ENCODE data around the gene BARX2.
"Not testable (repeated sequence)": the region's sequence is repeated elsewhere in the genome, so short reads cannot be mapped to it uniquely, and the experiment has no call there.

BARX2 gene, protein sequence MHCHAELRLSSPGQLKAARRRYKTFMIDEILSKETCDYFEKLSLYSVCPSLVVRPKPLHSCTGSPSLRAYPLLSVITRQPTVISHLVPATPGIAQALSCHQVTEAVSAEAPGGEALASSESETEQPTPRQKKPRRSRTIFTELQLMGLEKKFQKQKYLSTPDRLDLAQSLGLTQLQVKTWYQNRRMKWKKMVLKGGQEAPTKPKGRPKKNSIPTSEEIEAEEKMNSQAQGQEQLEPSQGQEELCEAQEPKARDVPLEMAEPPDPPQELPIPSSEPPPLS

DNA sequence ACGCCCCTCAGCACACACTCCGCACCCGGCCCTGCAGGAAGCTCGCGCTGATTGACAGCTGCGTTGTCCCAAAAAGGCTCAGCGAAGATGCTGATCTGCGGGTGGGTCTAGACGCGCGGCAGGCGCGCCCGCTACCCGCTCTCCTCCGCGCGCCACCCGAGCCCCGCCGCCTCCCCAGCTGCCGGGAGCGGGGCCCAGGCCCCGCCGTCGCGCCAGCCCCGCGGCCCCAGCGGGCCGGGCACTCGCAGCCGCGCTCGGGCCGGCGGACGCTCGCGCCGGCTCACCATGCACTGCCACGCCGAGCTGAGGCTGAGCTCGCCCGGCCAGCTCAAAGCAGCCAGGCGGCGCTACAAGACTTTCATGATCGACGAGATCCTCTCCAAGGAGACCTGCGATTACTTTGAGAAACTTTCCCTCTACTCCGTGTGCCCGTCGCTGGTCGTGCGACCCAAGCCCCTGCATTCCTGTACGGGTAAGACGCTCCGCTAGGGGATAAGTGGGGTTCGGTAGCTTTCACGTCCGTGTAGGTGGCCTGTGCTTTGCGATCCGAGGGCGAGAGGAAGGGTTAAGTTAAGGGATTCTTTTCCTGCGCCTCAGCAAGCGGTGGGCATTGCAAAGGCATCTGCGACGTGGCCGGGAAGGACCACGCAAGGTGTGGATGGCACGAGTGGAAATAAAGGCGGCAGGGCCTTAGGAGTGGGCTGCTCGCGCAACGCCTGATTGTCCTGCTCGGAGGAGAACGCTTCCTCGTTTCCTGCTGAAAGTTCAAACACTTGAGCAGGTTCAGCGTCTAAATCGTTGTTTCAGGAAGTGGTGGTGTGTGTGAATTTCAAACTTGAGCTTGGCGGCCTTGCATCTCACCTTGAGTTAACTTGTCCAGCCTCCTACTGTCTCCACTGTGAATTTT, at the start of gene BARX2:
Gene BARX2 (plus strand): TSS at position 98 of the 907 bp plus-strand sequence. CDS start 188 bp downstream, at position 286.
- no peak within 1 kb of the TSS for H3K4me3 ChIP-seq (ENCODE audit: control insufficient read depth, low read depth, low read length)
- TF ChIP-seq CTCF (conservative IDR thresholded peaks at IDR 0.05; ENCODE audit: control insufficient read depth, insufficient read depth, low read depth, low read length), result peak; percentile 48
- peak; percentile 64 for DNase-seq (ENCODE audit: low read depth)

GRCh38 chr11:129326921-129327320, 48.7 kb upstream of the BARX2 start:
- no peak for TF ChIP-seq CTCF (conservative IDR thresholded peaks at IDR 0.05; ENCODE audit: control insufficient read depth, insufficient read depth, low read depth, low read length)
- no peak overlapping the region for H3K4me3 ChIP-seq (ENCODE audit: control insufficient read depth, low read depth, low read length)
- DNase-seq (ENCODE audit: low read depth), result no peak

DNA sequence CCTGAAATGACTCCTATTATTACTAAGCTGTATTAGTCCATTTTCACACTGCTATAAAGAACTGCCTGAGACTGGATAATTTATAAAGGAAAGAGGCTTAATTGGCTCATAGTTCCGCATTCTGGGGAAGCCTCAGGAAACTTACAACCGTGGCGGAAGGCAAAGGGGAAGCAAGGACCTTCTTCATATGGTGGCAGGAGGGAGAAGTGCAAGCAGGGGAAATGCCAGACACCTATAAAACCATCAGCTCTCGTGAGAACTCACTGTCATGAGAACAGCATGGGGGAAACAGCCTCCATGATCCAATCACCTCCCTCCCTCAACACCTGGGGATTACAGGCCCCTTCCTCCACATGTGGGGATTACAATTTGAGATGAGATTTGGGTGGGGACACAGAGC, 47.9 kb upstream of the BARX2 start:
- not testable (repeated sequence) for H3K4me3 ChIP-seq (ENCODE audit: control insufficient read depth, low read depth, low read length); DNase-seq (ENCODE audit: low read depth)

GRCh38 chr11:129328756-129329155, 46.9 kb upstream of the BARX2 start:
- no peak overlapping the region for H3K4me3 ChIP-seq (ENCODE audit: control insufficient read depth, low read depth, low read length)
- DNase-seq (ENCODE audit: low read depth), result no peak
- no peak for TF ChIP-seq CTCF (conservative IDR thresholded peaks at IDR 0.05; ENCODE audit: control insufficient read depth, insufficient read depth, low read depth, low read length)

DNA sequence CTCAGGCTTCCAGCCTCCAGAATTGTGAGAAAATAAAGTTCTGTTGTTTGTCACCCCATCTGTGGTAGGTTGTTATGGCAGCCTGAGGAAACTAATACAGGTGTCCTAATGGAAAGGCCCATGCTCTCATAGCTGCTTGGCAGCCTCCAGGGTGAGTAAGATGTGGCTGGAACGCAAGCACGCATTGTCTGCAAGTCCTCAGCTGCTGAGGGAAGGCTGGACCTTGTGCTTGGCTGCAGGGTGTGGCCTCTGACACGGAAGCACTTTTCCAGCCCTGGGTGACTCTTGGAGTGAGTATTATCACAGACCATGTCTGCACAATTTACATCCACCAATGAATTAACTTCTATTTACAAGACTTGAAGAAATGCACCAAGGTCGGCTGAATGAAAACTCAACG, 44.4 kb upstream of the BARX2 start:
- no peak overlapping the region for H3K4me3 ChIP-seq (ENCODE audit: control insufficient read depth, low read depth, low read length)
- DNase-seq (ENCODE audit: low read depth), result peak; percentile 56
- TF ChIP-seq CTCF (conservative IDR thresholded peaks at IDR 0.05; ENCODE audit: control insufficient read depth, insufficient read depth, low read depth, low read length), result no peak

DNA sequence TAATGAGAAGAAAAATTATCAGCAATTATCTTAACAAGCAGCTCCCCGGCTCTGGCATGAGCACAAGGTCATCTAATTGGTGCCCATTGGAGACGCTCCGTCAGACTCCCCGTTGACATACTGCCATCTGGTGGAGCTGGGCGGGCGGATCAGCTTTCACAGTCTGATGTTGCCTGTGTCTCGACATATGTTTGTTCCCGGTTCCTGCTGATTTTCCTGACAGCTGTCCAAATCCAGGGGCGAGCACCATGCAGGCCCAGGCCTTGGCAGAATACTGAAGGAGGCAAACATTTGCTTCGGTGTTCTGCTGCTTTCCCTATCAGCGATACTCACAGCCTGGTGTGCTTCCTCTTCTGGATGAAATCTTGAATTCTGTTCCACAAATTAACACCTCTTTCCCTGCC, 43.8 kb upstream of the BARX2 start:
- H3K4me3 ChIP-seq (ENCODE audit: control insufficient read depth, low read depth, low read length), result no peak overlapping the region
- DNase-seq (ENCODE audit: low read depth), result peak; percentile 78
- TF ChIP-seq CTCF (conservative IDR thresholded peaks at IDR 0.05; ENCODE audit: control insufficient read depth, insufficient read depth, low read depth, low read length), result peak; percentile 92

GRCh38 chr11:129333873-129334272, 41.8 kb upstream of the BARX2 start:
- no peak for DNase-seq (ENCODE audit: low read depth)
- TF ChIP-seq CTCF (conservative IDR thresholded peaks at IDR 0.05; ENCODE audit: control insufficient read depth, insufficient read depth, low read depth, low read length), result no peak
- no peak overlapping the region for H3K4me3 ChIP-seq (ENCODE audit: control insufficient read depth, low read depth, low read length)

DNA sequence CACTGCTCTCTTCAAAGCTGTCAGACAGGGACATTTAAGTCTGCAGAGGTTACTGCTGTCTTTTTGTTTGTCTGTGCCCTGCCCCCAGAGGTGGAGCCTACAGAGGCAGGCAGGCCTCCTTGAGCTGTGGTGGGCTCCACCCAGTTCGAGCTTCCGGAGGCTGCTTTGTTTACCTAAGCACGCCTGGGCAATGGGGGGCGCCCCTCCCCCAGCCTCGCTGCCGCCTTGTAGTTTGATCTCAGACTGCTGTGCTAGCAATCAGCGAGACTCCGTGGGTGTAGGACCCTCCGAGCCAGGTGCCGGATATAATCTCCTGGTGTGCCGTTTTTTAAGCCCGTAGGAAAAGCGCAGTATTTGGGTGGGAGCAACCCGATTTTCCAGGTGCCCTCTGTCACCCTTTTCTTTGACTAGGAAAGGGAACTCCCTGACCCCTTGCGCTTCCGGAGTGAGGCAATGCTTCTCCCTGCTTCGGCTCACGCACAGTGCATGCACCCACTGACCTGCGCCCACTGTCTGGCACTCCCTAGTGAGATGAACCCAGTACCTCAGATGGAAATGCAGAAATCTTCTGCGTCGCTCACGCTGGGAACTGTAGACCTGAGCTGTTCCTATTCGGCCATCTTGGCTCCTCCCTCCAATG, 31.2 kb upstream of the BARX2 start:
- not testable (repeated sequence) for DNase-seq (ENCODE audit: low read depth); H3K4me3 ChIP-seq (ENCODE audit: control insufficient read depth, low read depth, low read length)
